NCI-H748 (cell line): ENCODE results near the gene AKT1S1.

Source experiments
- DNase-seq: peaks from one replicate; lab custom pipeline; 2025; ENCODE audit not compliant: unreplicated experiment; lab: John Stamatoyannopoulos, UW

Gene AKT1S1

GRCh38 chr19:49869484-49870308, 7.5 kb downstream of the AKT1S1 start:
- DNase-seq, result peak; percentile 100

GRCh38 chr19:49869009-49869483, 8.1 kb downstream of the AKT1S1 start:
- DNase-seq, result peak; percentile 94

GRCh38 chr19:49866933-49867782, 10.0 kb downstream of the AKT1S1 start, which contains the start of gene PNKP:
PNKP (minus strand) TSS chr19:49867576; CDS start chr19:49867204, 372 bp downstream.
- DNase-seq, result peak; percentile 97

- DNase-seq, result no peak
Measured at GRCh38 chr19:49864890-49865289, 12.3 kb downstream of the AKT1S1 start.

- no peak for DNase-seq
Measured at GRCh38 chr19:49863935-49864320, 13.2 kb downstream of the AKT1S1 start.

GRCh38 chr19:49863254-49863934, 13.8 kb downstream of the AKT1S1 start:
- DNase-seq, result no peak

- DNase-seq, result no peak
Measured at GRCh38 chr19:49862391-49863253, 14.5 kb downstream of the AKT1S1 start.

- no peak for DNase-seq
Measured at GRCh38 chr19:49861541-49862378, 15.4 kb downstream of the AKT1S1 start.

- DNase-seq, result peak; percentile 45
Measured at GRCh38 chr19:49861107-49861506, 16.0 kb downstream of the AKT1S1 start.

GRCh38 chr19:49860336-49861102, 16.6 kb downstream of the AKT1S1 start:
- no peak for DNase-seq

- DNase-seq, result no peak
Measured at GRCh38 chr19:49859682-49860335, 17.3 kb downstream of the AKT1S1 start.

GRCh38 chr19:49858088-49858985, 18.8 kb downstream of the AKT1S1 start:
- DNase-seq, result no peak

- no peak for DNase-seq
Measured at GRCh38 chr19:49857838-49858087, 19.4 kb downstream of the AKT1S1 start.

- no peak for DNase-seq
Measured at GRCh38 chr19:49857061-49857837, 19.9 kb downstream of the AKT1S1 start.

GRCh38 chr19:49856574-49857021, 20.6 kb downstream of the AKT1S1 start:
- no peak for DNase-seq
